GM10248 (cell line): ENCODE measurements around the gene TMEM236.

ENCODE experiments used
- CTCF ChIA-PET: fragments of 300-600 bp; sonication (Branson Sonifier 250); formaldehyde crosslinking; extraction: SDS; loops from one replicate; lab custom pipeline; 2021; ENCODE audit warnings: antibody characterized with exemption; lab: Yijun Ruan, JAX
- POLR2A ChIA-PET: fragments of 350-650 bp; sonication (Branson Sonifier 250); formaldehyde crosslinking; extraction: SDS; loops from one replicate; lab custom pipeline; 2020; ENCODE audit warnings: antibody characterized with exemption; lab: Yijun Ruan, JAX
- DNase-seq: peaks from one replicate; pipeline ENCODE4 v3.0.0; 2012; ENCODE audit errors: extremely low spot score
- CTCF ChIP-seq: IDR thresholded peaks from 2 replicates; pipeline ENCODE4 v1.5.1; 2012; ENCODE audit warnings: mild to moderate bottlenecking, low read depth; ENCODE audit errors: extremely low read depth, missing control alignments, control extremely low read depth

The TMEM236 gene

GRCh38 chr10:17766731-17767130 is 14.7 kb downstream of the TMEM236 start:
- ChIA-PET POLR2A (no interaction called here), CTCF (interaction anchor here (0.8 kb wide), 1 partner anchor 10 kb away, joined by 3 read pairs; no protein-coding TSS in a partner anchor)
- DNase-seq: no peak
- no peak for TF ChIP-seq CTCF

- ChIA-PET CTCF (no interaction called here), POLR2A (no interaction called here)
- no peak for TF ChIP-seq CTCF
- no peak for DNase-seq
Measured at GRCh38 chr10:17768496-17768895, 16.5 kb downstream of the TMEM236 start.

- DNase-seq: no peak
- TF ChIP-seq CTCF: no peak
- CTCF ChIA-PET: no interaction called here
- POLR2A ChIA-PET: no interaction called here
Measured at GRCh38 chr10:17768957-17769356, 17.0 kb downstream of the TMEM236 start.

- ChIA-PET CTCF (no interaction called here), POLR2A (no interaction called here)
- no peak for TF ChIP-seq CTCF
- DNase-seq: no peak
Measured at GRCh38 chr10:17771017-17771416, 19.0 kb downstream of the TMEM236 start.

GRCh38 chr10:17779784-17780183 is 27.8 kb downstream of the TMEM236 start:
- ChIA-PET CTCF (no interaction called here), POLR2A (no interaction called here)
- DNase-seq: no peak
- no peak for TF ChIP-seq CTCF

GRCh38 chr10:17780727-17781126 is 28.7 kb downstream of the TMEM236 start:
- DNase-seq: no peak
- CTCF ChIA-PET: interaction anchor here (1.0 to 1.1 kb wide), 2 partner anchors 9 to 13 kb away, joined by 3 to 4 read pairs; no protein-coding TSS in a partner anchor
- POLR2A ChIA-PET: no interaction called here
- no peak for TF ChIP-seq CTCF
